ENCODE measurements around the gene ITGB2.

DNA sequence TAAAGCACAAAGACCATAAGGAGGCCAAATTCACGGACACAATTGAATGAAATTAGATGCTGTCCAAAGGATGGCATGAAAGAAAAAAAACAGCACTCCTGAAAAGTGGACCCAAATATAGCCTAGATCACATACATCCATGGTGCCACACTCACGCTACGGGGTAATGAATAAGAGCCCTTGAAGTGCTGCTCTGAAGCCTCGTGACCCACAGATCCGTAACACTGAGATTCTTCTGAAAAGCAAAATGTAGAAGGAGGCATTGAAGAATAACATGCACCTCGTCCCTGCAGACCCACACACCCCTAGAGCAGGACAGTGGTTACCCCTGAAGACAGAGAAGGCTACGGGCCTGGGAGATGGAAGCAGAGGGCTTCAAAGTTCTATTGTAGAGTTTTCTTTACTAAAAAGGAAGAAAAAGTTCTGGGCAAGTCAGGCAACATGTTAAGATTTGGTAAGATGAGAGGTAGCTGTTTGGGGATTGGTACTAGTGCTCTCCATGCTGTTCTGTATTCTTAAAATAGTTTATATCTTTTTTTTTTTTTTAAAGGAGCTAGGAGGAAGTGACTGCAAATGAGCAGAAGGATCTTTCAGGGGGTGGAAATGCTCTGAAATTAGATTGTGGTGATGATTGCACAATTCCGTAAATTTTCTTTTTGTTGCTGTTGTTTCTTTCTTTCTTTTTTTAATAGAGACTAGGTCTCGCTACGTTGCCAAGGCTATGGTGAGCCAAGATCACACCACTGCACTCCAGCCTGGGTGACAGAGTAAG is 4.1 kb upstream of the ITGB2 start:
- TF ChIP-seq CTCF (IDR thresholded peaks at IDR 0.05) = no peak
- TF ChIP-seq POLR2A (IDR thresholded peaks at IDR 0.05) = no peak

Data from tibial nerve (tissue), 3 donors.